Body of pancreas (tissue), 4 donors: ENCODE measurements around the gene C2orf49. TPM values are rescaled to one million over a fixed set of nuclear protein-coding genes. Genes with fewer than 3 reads are reported as not detected.

Experiments
- ATAC-seq: fragments of 150-250 bp; one replicate; pipeline ENCODE4 v1.9.1; 2016
- DNase-seq, 4 donors: peaks; one replicate each; pipeline ENCODE4 v3.0.0-alpha.2; 2019
- H3K27ac ChIP-seq, 4 donors: fragments of 200-600 bp; sonication (generic); 1 replicate in 3 of 4; 2 replicates in 1 of 4; pipeline versions ENCODE4 v1.5.1 to v1.6.1; 2016 to 2019; ENCODE audit warnings: mild to moderate bottlenecking in 1 of 4, mixed read lengths in 1 of 4, moderate library complexity in 1 of 4
- H3K27me3 ChIP-seq, 2 donors: fragments of 200-600 bp; sonication (generic); one replicate each; pipeline ENCODE4 v1.6.0; 2016; ENCODE audit warnings: mild to moderate bottlenecking in 1 of 2
- H3K36me3 ChIP-seq, 2 donors: fragments of 200-600 bp; sonication (generic); replicated peaks in 1 of 2; 2 replicates each; pipeline ENCODE4 v1.5.1; 2016; ENCODE audit warnings: low read depth in 2 of 2; ENCODE audit not compliant: insufficient read depth in 1 of 2
- H3K4me1 ChIP-seq: fragments of 200-600 bp; sonication (generic); one replicate; pipeline ENCODE4 v1.6.0; 2016
- H3K4me3 ChIP-seq, 2 donors: fragments of 200-600 bp; sonication (generic); 1 replicate in 1 of 2; 2 replicates in 1 of 2; pipeline ENCODE4 v1.5.1; 2016 to 2019
- H3K9me3 ChIP-seq, 3 donors: fragments of 200-600 bp; sonication (generic); 1 replicate in 2 of 3; 2 replicates in 1 of 3; pipeline ENCODE4 v1.5.1; 2016
- POLR2A ChIP-seq, 3 donors: fragments of 450-650 bp; IDR thresholded peaks; one replicate each; pipeline ENCODE4 v1.6.1; 2016; ENCODE audit warnings: antibody characterized with exemption in 3 of 3, mild to moderate bottlenecking in 2 of 3
- WGBS, 2 donors: methylation state at CpG; one replicate each; pipeline ENCODE4 v1.1.5; 2017; 5-methylcytosine and 5-hydroxymethylcytosine counted together
- intact Hi-C: fragments of 100-400 bp; cut with DNase I; formaldehyde crosslinking; loops from one replicate; pipeline ENCODE4 v1.15.1; 2023
- total RNA-seq, 2 donors: library from RNA; depleted of rRNA; stranded (reverse); fragments of >200 nt; gene quantifications; one replicate each; pipeline ENCODE4 v1.1.0, GENCODE V29; 2016
- TF ChIP-seq, protein P1 (sequence below), 7 experiments: fragments of 450-650 bp in 4 of 7; fragments of 200-600 bp in 3 of 7; sonication (generic) in 3 of 7; IDR thresholded peaks; one replicate each; pipeline ENCODE4 v1.5.1; 2016 to 2019; ENCODE audit warnings: antibody characterized with exemption in 7 of 7

C2orf49 gene
- total RNA-seq, 2 donors from 2014 or later = 7.9 to 15.3 TPM

GRCh38 chr2:105378276-105378840 is 41.0 kb downstream of the C2orf49 start:
- Histone ChIP-seq H3K4me3 (no peak overlapping the region), H3K4me1 (no peaks in the 10 kb centered on the region), H3K36me3 (no peaks in the 10 kb centered on the region), H3K27ac (no peak overlapping the region), H3K9me3 (no peaks in the 10 kb centered on the region), H3K27me3 (no peaks in the 10 kb centered on the region)
- DNase-seq (no peak), ATAC-seq (no peak)
- intact Hi-C loops = no loop called here
- no peak for TF ChIP-seq POLR2A (IDR thresholded peaks at IDR 0.05)
- TF ChIP-seq, protein P1, sequence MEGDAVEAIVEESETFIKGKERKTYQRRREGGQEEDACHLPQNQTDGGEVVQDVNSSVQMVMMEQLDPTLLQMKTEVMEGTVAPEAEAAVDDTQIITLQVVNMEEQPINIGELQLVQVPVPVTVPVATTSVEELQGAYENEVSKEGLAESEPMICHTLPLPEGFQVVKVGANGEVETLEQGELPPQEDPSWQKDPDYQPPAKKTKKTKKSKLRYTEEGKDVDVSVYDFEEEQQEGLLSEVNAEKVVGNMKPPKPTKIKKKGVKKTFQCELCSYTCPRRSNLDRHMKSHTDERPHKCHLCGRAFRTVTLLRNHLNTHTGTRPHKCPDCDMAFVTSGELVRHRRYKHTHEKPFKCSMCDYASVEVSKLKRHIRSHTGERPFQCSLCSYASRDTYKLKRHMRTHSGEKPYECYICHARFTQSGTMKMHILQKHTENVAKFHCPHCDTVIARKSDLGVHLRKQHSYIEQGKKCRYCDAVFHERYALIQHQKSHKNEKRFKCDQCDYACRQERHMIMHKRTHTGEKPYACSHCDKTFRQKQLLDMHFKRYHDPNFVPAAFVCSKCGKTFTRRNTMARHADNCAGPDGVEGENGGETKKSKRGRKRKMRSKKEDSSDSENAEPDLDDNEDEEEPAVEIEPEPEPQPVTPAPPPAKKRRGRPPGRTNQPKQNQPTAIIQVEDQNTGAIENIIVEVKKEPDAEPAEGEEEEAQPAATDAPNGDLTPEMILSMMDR (IDR thresholded peaks at IDR 0.05) = no peak
- 71 to 76% methylated on average over 12 of the region's 12 CpGs for WGBS, 2 donors

GRCh38 chr2:105378921-105379383 is 41.6 kb downstream of the C2orf49 start:
- DNase-seq = no peak
- no peak for ATAC-seq
- H3K27me3 ChIP-seq = no peaks in the 10 kb centered on the region
- no peaks in the 10 kb centered on the region for H3K36me3 ChIP-seq
- 81 to 100% methylated on average over 1 to 4 of the region's 4 CpGs for WGBS, 2 donors
- H3K9me3 ChIP-seq = no peaks in the 10 kb centered on the region
- H3K27ac ChIP-seq = no peak overlapping the region
- TF ChIP-seq, protein P1 (IDR thresholded peaks at IDR 0.05) = no peak
- no peak for TF ChIP-seq POLR2A (IDR thresholded peaks at IDR 0.05)
- no peaks in the 10 kb centered on the region for H3K4me1 ChIP-seq
- H3K4me3 ChIP-seq = no peak overlapping the region
- intact Hi-C loops = no loop called here

DNA sequence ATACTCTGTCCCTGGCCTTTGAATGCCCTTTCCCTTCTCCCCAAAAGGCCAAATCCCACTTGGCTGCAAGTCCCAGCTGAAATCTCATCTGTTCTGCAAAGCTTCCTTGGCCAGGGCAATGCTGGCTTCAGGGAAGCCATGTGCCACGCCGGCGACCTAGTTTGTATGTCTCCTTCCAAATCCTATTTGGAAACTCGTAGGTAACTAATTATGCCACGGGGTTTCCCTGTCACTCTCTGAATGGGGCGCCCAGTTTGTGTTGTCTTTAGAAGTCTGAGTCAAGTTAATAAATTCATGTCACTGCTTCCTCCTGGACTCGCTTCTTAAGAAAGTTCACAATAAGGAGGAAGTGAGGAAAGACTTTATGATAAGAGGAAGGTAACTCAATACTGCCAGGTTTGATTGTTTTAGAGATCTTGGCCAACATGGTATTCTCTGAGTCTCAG is 42.4 kb downstream of the C2orf49 start:
- no peak overlapping the region for H3K4me3 ChIP-seq
- 67 to 78% methylated on average over 7 of the region's 7 CpGs for WGBS, 2 donors
- H3K9me3 ChIP-seq = no peaks in the 10 kb centered on the region
- no peaks in the 10 kb centered on the region for H3K36me3 ChIP-seq
- DNase-seq (no peak), ATAC-seq (no peak)
- no peak overlapping the region for H3K27ac ChIP-seq
- no peaks in the 10 kb centered on the region for H3K4me1 ChIP-seq
- intact Hi-C loops = no loop called here
- TF ChIP-seq, protein P1 (IDR thresholded peaks at IDR 0.05) = no peak
- no peak for TF ChIP-seq POLR2A (IDR thresholded peaks at IDR 0.05)
- H3K27me3 ChIP-seq = no peaks in the 10 kb centered on the region

GRCh38 chr2:105380432-105381100 is 43.2 kb downstream of the C2orf49 start:
- Histone ChIP-seq H3K27ac (no peak overlapping the region), H3K27me3 (no peaks in the 10 kb centered on the region), H3K4me1 (no peaks in the 10 kb centered on the region), H3K36me3 (no peaks in the 10 kb centered on the region), H3K4me3 (no peak overlapping the region), H3K9me3 (no peaks in the 10 kb centered on the region)
- TF ChIP-seq, protein P1 (IDR thresholded peaks at IDR 0.05) = no peak
- no peak for TF ChIP-seq POLR2A (IDR thresholded peaks at IDR 0.05)
- ATAC-seq (no peak), DNase-seq (no peak)
- 47 to 56% methylated on average over 9 of the region's 9 CpGs for WGBS, 2 donors
- intact Hi-C loops = no loop called here
